Measurements from ENCODE around the gene PTGER4. TPM values are rescaled to one million over a fixed set of nuclear protein-coding genes. Genes with fewer than 3 reads are reported as not detected.

The PTGER4 gene
- total RNA-seq, 1 experiment from 2014 or later, result 0.92 TPM

GRCh38 chr5:40680741-40681362 lies 1.1 kb downstream of the PTGER4 start:
- H3K36me3 Mint-ChIP-seq, result no peaks in the 10 kb centered on the region
- TF ChIP-seq STAT6 (CRISPR knock-in tag; conservative IDR thresholded peaks at IDR 0.05; ENCODE audit: low read depth) (no peak), ZSCAN18 (CRISPR knock-in tag; IDR thresholded peaks at IDR 0.05) (no peak), ATF3 (CRISPR knock-in tag; conservative IDR thresholded peaks at IDR 0.05) (no peak), MAX (CRISPR knock-in tag; IDR thresholded peaks at IDR 0.05) (no peak), E2F1 (CRISPR knock-in tag; IDR thresholded peaks at IDR 0.05) (no peak), IRF1 (CRISPR knock-in tag; IDR thresholded peaks at IDR 0.05) (no peak)
- DNase-seq (ENCODE audit: low spot score) (peak; percentile 42), ATAC-seq (peak; percentile 1; the same call in 1 of the 2 replicates)
- no peaks in the 10 kb centered on the region for H3K9me3 Mint-ChIP-seq
- H3K4me3 Mint-ChIP-seq, result peak overlapping the region; percentile 85
- H3K4me1 Mint-ChIP-seq, result peaks cover 43% of the 10 kb centered on the region
- H3K27me3 Mint-ChIP-seq (ENCODE audit: low read depth), result peaks cover 76% of the 10 kb centered on the region
- ChIA-PET POLR2A (no interaction called here), CTCF (interaction anchor here (1.0 to 1.5 kb wide), 4 partner anchors 53 to 514 kb away, joined by 3 to 4 read pairs (median 3); no protein-coding TSS in a partner anchor)
- H3K27ac Mint-ChIP-seq, result no peak overlapping the region

- no peaks in the 10 kb centered on the region for H3K36me3 Mint-ChIP-seq
- H3K27me3 Mint-ChIP-seq (ENCODE audit: low read depth), result peaks cover 76% of the 10 kb centered on the region
- peak overlapping the region; percentile 85 for H3K4me3 Mint-ChIP-seq
- H3K4me1 Mint-ChIP-seq, result peaks cover 40% of the 10 kb centered on the region
- POLR2A ChIA-PET, result no interaction called here
- peak; percentile 45 for DNase-seq (ENCODE audit: low spot score)
- H3K27ac Mint-ChIP-seq, result no peak overlapping the region
- no peaks in the 10 kb centered on the region for H3K9me3 Mint-ChIP-seq
- ATAC-seq, result peak; percentile 2
- CTCF ChIA-PET, result interaction anchor here (1.0 to 1.5 kb wide), 3 partner anchors 52 to 515 kb away, joined by 3 to 4 read pairs (median 3); no protein-coding TSS in a partner anchor
- TF ChIP-seq ATF1 (CRISPR knock-in tag; IDR thresholded peaks at IDR 0.05), result 0 out of 2 replicates have a peak, but pooled peaks have one; percentile 78
- peak; percentile 71; the same call in 1 of the 2 replicates for TF ChIP-seq MYBL2 (CRISPR knock-in tag; IDR thresholded peaks at IDR 0.05)
- 0 out of 2 replicates have a peak, but pooled peaks have one; percentile 14 for TF ChIP-seq SMAD4 (CRISPR knock-in tag; IDR thresholded peaks at IDR 0.05)
- TF ChIP-seq FOXJ3 (CRISPR knock-in tag; IDR thresholded peaks at IDR 0.05; ENCODE audit: borderline replicate concordance), result no peak
- peak; percentile 67 for TF ChIP-seq ZNF263 (CRISPR knock-in tag; IDR thresholded peaks at IDR 0.05; ENCODE audit: low read depth)
- peak; percentile 82 for TF ChIP-seq E2F5 (CRISPR knock-in tag; IDR thresholded peaks at IDR 0.05)
- TF ChIP-seq MLX (CRISPR knock-in tag; IDR thresholded peaks at IDR 0.05), result no peak; the same call in 1 of the 2 replicates
- peak; percentile 87 for TF ChIP-seq NFE2L1 (CRISPR knock-in tag; IDR thresholded peaks at IDR 0.05)
- no peak for TF ChIP-seq CDX4 (CRISPR knock-in tag; IDR thresholded peaks at IDR 0.05; ENCODE audit: borderline replicate concordance)
- TF ChIP-seq FOXP4 (CRISPR knock-in tag; IDR thresholded peaks at IDR 0.05), result peak; percentile 93
- peak; percentile 90 for TF ChIP-seq SMAD3 (CRISPR knock-in tag; IDR thresholded peaks at IDR 0.05; ENCODE audit: borderline replicate concordance)
- TF ChIP-seq CREM (CRISPR knock-in tag; IDR thresholded peaks at IDR 0.05), result peak; percentile 73; the same call in 1 of the 2 replicates
- no peak for TF ChIP-seq NFATC4 (CRISPR knock-in tag; IDR thresholded peaks at IDR 0.05)
- TF ChIP-seq NR1H2 (CRISPR knock-in tag; IDR thresholded peaks at IDR 0.05), result no peak
- no peak for TF ChIP-seq ZNF396 (CRISPR knock-in tag; IDR thresholded peaks at IDR 0.05; ENCODE audit: borderline replicate concordance)
Observed at GRCh38 chr5:40681363-40682153, 1.8 kb downstream of the PTGER4 start.
